Prostate gland (tissue), 2 donors: ENCODE measurements around the gene CYTH2.

Experiments
- POLR2A ChIP-seq: fragments of 450-650 bp; IDR thresholded peaks from one replicate; pipeline ENCODE4 v1.6.1; 2016; ENCODE audit warnings: antibody characterized with exemption, mild to moderate bottlenecking
- POLR2AphosphoS5 ChIP-seq: sonication (generic); formaldehyde crosslinking; IDR thresholded peaks from one replicate; pipeline ENCODE4 v1.6.1; 2017; ENCODE audit warnings: antibody characterized with exemption
- TF ChIP-seq, protein P1 (sequence below), 4 experiments: fragments of 200-600 bp in 2 of 4; fragments of 450-650 bp in 2 of 4; sonication (generic) in 2 of 4; IDR thresholded peaks; 1 replicate in 3 of 4; 2 replicates in 1 of 4; pipeline ENCODE4 v1.5.1; 2016 to 2019; ENCODE audit warnings: antibody characterized with exemption in 4 of 4, mild to moderate bottlenecking in 2 of 4, moderate library complexity in 2 of 4

DNA sequence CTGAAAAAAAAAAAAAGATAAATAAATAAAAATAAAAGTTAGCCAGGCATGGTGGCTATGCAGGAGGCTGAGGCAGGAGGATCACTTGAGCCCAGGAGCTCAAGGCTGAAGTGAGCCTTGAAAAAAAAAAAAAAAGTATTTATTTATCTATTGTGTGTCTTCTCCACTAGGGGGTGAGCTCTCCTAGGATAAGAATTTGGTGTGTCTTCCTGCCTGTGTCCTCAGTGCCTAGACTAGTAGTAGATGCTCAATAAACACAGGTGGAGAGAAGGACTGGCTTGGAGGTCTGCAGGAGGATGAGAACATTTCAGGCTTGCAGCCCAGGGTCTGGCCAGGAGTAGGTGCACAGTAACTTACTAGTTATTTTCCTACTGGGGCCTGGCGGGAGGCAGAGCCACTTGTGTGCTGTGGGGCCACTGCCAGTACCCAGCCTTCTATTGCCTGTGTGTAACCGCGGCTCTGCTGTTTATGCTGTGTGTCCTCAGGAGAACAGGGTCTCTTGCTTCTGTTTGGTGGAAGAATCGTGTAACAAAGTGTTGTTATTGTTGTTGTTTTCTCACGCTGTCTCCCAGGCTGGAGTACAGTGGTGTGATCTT lies 37.1 kb downstream of the CYTH2 start:
- TF ChIP-seq POLR2A (no peak), POLR2AphosphoS5 (no peak)
- TF ChIP-seq, protein P1, sequence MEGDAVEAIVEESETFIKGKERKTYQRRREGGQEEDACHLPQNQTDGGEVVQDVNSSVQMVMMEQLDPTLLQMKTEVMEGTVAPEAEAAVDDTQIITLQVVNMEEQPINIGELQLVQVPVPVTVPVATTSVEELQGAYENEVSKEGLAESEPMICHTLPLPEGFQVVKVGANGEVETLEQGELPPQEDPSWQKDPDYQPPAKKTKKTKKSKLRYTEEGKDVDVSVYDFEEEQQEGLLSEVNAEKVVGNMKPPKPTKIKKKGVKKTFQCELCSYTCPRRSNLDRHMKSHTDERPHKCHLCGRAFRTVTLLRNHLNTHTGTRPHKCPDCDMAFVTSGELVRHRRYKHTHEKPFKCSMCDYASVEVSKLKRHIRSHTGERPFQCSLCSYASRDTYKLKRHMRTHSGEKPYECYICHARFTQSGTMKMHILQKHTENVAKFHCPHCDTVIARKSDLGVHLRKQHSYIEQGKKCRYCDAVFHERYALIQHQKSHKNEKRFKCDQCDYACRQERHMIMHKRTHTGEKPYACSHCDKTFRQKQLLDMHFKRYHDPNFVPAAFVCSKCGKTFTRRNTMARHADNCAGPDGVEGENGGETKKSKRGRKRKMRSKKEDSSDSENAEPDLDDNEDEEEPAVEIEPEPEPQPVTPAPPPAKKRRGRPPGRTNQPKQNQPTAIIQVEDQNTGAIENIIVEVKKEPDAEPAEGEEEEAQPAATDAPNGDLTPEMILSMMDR (IDR thresholded peaks at IDR 0.05): peak; percentile 56 to 75 (median 63)
